Pancreas (tissue), 10 donors: ENCODE data around the gene PTPRD. TPM values are rescaled to one million over a fixed set of nuclear protein-coding genes. Genes with fewer than 3 reads are reported as not detected.
"Not testable (repeated sequence)": the region's sequence is repeated elsewhere in the genome, so short reads cannot be mapped to it uniquely, and the experiment has no call there.

Experiments used
- ATAC-seq, 4 donors: fragments of 200-7000 bp; cut with Tn5 transposase; one replicate each; pipeline versions ENCODE4 v1.8.0 to v1.9.1; 2020; ENCODE audit warnings: mild to moderate bottlenecking in 4 of 4, moderate library complexity in 4 of 4
- DNase-seq, 6 donors: peaks; one replicate each; pipeline ENCODE4 v3.0.0-alpha.2; 2020
- FAIRE-seq: peaks from 2 replicates; lab custom pipeline; 2012; peaks lifted over from hg19 to GRCh38; lab: Jason Lieb, UNC
- H3K27ac ChIP-seq, 4 donors: fragments of 200-600 bp; sonication (generic); 1 replicate in 3 of 4; 2 replicates in 1 of 4; pipeline versions ENCODE4 v1.5.0 to v1.8.0; 2020
- H3K27me3 ChIP-seq, 4 donors: fragments of 200-600 bp; one replicate each; pipeline ENCODE4 v1.8.0; 2021
- H3K36me3 ChIP-seq, 3 donors: fragments of 200-600 bp; sonication (generic) in 1 of 3; one replicate each; pipeline versions ENCODE4 v1.5.0 to v1.8.0; 2020 to 2021
- H3K4me1 ChIP-seq, 3 donors: fragments of 200-600 bp; one replicate each; pipeline ENCODE4 v1.8.0; 2021
- H3K4me3 ChIP-seq, 4 donors: fragments of 200-600 bp; sonication (generic) in 2 of 4; one replicate each; pipeline versions ENCODE4 v1.5.0 to v1.8.0; 2020 to 2021
- H3K9me3 ChIP-seq, 4 donors: fragments of 200-600 bp; one replicate each; pipeline ENCODE4 v1.8.0; 2021
- CTCF ChIP-seq, 4 donors: fragments of 200-600 bp; sonication (generic) in 3 of 4; IDR thresholded peaks; one replicate each; pipeline versions ENCODE4 v1.5.0 to v1.8.0; 2021; ENCODE audit warnings: antibody characterized with exemption in 4 of 4
- WGBS, 2 donors: extraction: QIAGEN DNeasy Blood & Tissue Kit; methylation state at CpG; one replicate each; pipeline ENCODE4 v1.1.7; 2013; 5-methylcytosine and 5-hydroxymethylcytosine counted together
- intact Hi-C, 3 donors: fragments of 100-400 bp; cut with DNase I; formaldehyde crosslinking; loops; one replicate each; pipeline versions ENCODE4 v1.11.1 to v1.14.2; 2022
- polyA plus RNA-seq, 2 donors: library from polyadenylated mRNA; stranded (reverse); fragments of 200-250 nt; gene quantifications; one replicate each; pipeline ENCODE4 v1.2.3, GENCODE V29; 2013
- total RNA-seq, 6 donors: library from RNA; stranded (reverse); fragmentation: NEBNext Ultra II Directional in 4 of 6; extraction: Animal tissue kit (Norgen Biotek cat#: 25700) in 4 of 6; gene quantifications; one replicate each; pipeline versions ENCODE4 v1.2.1 to v1.2.4, GENCODE V29; 2021 to 2023
- donor health status: healthy with polysubstance abuse.
- donor health status: DM: no; HTN: no; CAD: no; lungs with moderate emphysema.
- donor health status: DM: no; HTN: no; CAD: no.
- donor health status: control.
- donor health status: control.
- donor health status: Bipolar disorder and iron deficiency.
- donor health status: DM: yes; HTN: yes; CAD: no.
- donor health status: DM: no; HTN: no; CAD: no.
- donor health status: DM: no; HTN: no; CAD: no.
- donor health status: DM: yes; HTN: yes; CAD: no.

Gene PTPRD
- total and polyA plus RNA-seq, 8 donors: 2.1 to 21.7 (median 5.1) TPM

GRCh38 chr9:10371824-10372223 is 241.0 kb downstream of the PTPRD start:
- ATAC-seq (no peak), DNase-seq (no peak), FAIRE-seq (no peak)
- no peak overlapping the region for H3K4me3 ChIP-seq
- no peaks in the 10 kb centered on the region for H3K27me3 ChIP-seq
- no peaks in the 10 kb centered on the region for H3K4me1 ChIP-seq
- H3K27ac ChIP-seq: no peak overlapping the region
- intact Hi-C loops: no loop called here
- H3K36me3 ChIP-seq: no peaks in the 10 kb centered on the region
- TF ChIP-seq CTCF (IDR thresholded peaks at IDR 0.05): no peak
- H3K9me3 ChIP-seq: no peaks in the 10 kb centered on the region

DNA sequence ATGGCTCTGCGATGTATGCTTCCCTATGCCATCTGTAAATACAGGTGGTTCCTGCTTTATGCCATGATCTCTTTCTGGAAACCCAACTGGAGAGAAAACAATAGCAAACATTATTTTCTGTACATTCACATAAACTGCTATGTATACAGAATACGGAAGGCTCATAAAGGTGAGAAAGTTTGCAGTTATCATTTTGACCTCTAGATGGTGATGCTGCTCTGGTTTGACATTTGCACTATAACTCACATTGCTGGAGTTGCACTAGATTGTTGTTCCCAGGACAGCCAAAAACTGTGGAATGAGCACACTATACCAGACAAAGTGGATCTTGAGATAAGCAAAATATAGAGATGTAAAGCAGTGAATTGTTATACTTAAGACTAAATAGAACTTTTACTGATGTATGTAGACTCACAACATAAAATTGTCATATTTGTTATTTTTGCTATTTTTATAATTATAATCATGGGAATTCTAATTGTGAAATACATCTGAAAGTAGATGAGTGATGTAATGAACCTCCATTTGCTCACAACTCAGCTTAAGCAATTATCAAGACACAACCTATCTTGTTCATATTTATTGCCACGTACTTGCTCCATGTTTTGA is 246.5 kb downstream of the PTPRD start:
- Histone ChIP-seq H3K36me3 (no peaks in the 10 kb centered on the region), H3K4me1 (no peaks in the 10 kb centered on the region), H3K27me3 (no peaks in the 10 kb centered on the region), H3K27ac (no peak overlapping the region), H3K4me3 (no peak overlapping the region), H3K9me3 (no peaks in the 10 kb centered on the region)
- 32 to 34% methylated on average over 3 of the region's 3 CpGs for WGBS, 2 donors
- peak in 3 of 4 donors; percentile 52 to 54 (median 54) for TF ChIP-seq CTCF (IDR thresholded peaks at IDR 0.05)
- peak in 1 of 6 donors; percentile 13 for DNase-seq
- intact Hi-C loops: no loop called here
- ATAC-seq: peak; percentile 63 to 87 (median 83)
- FAIRE-seq: no peak

DNA sequence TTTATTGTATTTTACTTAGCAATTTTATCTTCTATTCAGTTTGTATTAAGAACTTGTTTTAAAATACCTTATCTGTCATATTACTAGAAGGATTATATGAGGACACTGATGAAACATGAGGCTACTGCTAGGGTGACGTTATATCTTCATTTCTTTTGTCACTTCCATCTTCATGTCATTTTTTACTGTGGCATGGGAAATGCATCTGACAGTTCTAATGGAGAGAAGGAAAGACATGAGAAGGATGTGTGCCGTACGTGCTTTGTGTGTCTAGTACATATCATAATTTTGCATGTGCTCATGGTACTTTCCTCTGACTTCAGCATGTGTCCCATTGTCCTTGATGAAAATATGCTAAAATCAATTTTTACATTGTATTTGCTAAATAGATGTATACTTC is 258.2 kb downstream of the PTPRD start:
- FAIRE-seq (no peak), ATAC-seq (no peak), DNase-seq (no peak)
- H3K9me3 ChIP-seq: no peaks in the 10 kb centered on the region
- intact Hi-C loops: no loop called here
- 66 to 77% methylated on average over 3 of the region's 3 CpGs for WGBS, 2 donors
- no peaks in the 10 kb centered on the region for H3K4me1 ChIP-seq
- H3K27me3 ChIP-seq: no peaks in the 10 kb centered on the region
- no peaks in the 10 kb centered on the region for H3K36me3 ChIP-seq
- TF ChIP-seq CTCF (IDR thresholded peaks at IDR 0.05): no peak
- no peak overlapping the region for H3K4me3 ChIP-seq
- no peak overlapping the region for H3K27ac ChIP-seq

DNA sequence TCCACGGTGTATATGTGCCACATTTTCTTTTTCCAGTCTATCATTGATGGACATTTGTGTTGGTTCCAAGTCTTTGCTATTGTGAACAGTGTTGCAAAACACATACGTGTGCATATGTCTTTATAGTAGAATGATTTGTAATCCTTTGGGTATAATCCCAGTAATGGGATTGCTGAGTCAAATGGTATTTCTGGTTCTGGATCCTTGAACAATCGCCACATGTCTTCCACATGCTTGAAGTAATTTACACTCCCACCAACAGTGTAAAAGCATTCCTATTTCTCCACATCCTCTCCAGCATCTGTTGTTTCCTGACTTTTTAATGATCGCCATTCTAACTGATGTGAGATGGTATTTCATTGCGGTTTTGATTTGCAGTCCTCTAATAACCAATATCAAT is 267.2 kb downstream of the PTPRD start:
- H3K9me3 ChIP-seq, FAIRE-seq, H3K4me3 ChIP-seq, DNase-seq, intact Hi-C loops, H3K4me1 ChIP-seq, ATAC-seq, H3K36me3 ChIP-seq, H3K27ac ChIP-seq, H3K27me3 ChIP-seq: not testable (repeated sequence)
- WGBS, 2 donors: 44 to 63% methylated on average over 5 of the region's 5 CpGs

- ATAC-seq: peak in 2 of 4 donors; percentile 48 to 92
Observed at GRCh38 chr9:10341057-10341456, 271.7 kb downstream of the PTPRD start.

More at GRCh38 chr9:10341057-10341456, 271.7 kb downstream of the PTPRD start:
- no peak for TF ChIP-seq CTCF (IDR thresholded peaks at IDR 0.05)
- H3K4me3 ChIP-seq: no peak overlapping the region
- FAIRE-seq (no peak), DNase-seq (no peak)
- H3K27ac ChIP-seq: peak overlapping the region in 1 of 4 donors; percentile 32
- no peaks in the 10 kb centered on the region for H3K9me3 ChIP-seq
- no peaks in the 10 kb centered on the region for H3K27me3 ChIP-seq
- 37 to 43% methylated on average over 2 of the region's 2 CpGs for WGBS, 2 donors
- H3K36me3 ChIP-seq: no peaks in the 10 kb centered on the region
- no peaks in the 10 kb centered on the region for H3K4me1 ChIP-seq
- intact Hi-C loops: no loop called here
